ENCODE measurements around the gene GPR142.
A peak's percentile ranks its signal among the peaks of the same experiment; 100 is the strongest.

Gene GPR142

GRCh38 chr17:74410001-74410443, 42.7 kb downstream of the GPR142 start:
- H3K36me3 Mint-ChIP-seq: no peaks in the 10 kb centered on the region

GRCh38 chr17:74412581-74412980, 45.3 kb downstream of the GPR142 start:
- Mint-ChIP-seq H3K27ac (no peak overlapping the region), H3K4me3 (no peak overlapping the region), H3K9me3 (no peaks in the 10 kb centered on the region), H3K4me1 (peaks cover 3% of the 10 kb centered on the region), H3K36me3 (no peaks in the 10 kb centered on the region)
- DNase-seq (ENCODE audit: low spot score in 2 of 2) (no peak), ATAC-seq (no peak)

More at GRCh38 chr17:74410001-74410443, 42.7 kb downstream of the GPR142 start:
- Mint-ChIP-seq H3K27ac (no peak overlapping the region), H3K4me3 (no peak overlapping the region), H3K4me1 (no peaks in the 10 kb centered on the region), H3K9me3 (no peaks in the 10 kb centered on the region)
- ATAC-seq (no peak), DNase-seq (ENCODE audit: low spot score in 2 of 2) (no peak)

GRCh38 chr17:74413491-74413890, 46.2 kb downstream of the GPR142 start:
- H3K9me3 Mint-ChIP-seq: no peaks in the 10 kb centered on the region
- H3K36me3 Mint-ChIP-seq: no peaks in the 10 kb centered on the region
- no peak for ATAC-seq
- no peak overlapping the region for H3K4me3 Mint-ChIP-seq
- DNase-seq (ENCODE audit: low spot score in 2 of 2): no peak
- H3K27ac Mint-ChIP-seq: no peak overlapping the region
- H3K4me1 Mint-ChIP-seq: peaks cover 4% of the 10 kb centered on the region

- H3K4me1 Mint-ChIP-seq: peaks cover 4% of the 10 kb centered on the region
- H3K36me3 Mint-ChIP-seq: no peaks in the 10 kb centered on the region
- H3K9me3 Mint-ChIP-seq: no peaks in the 10 kb centered on the region
- no peak for DNase-seq (ENCODE audit: low spot score in 2 of 2)
- ATAC-seq: no peak
- H3K4me3 Mint-ChIP-seq: no peak overlapping the region
- no peak overlapping the region for H3K27ac Mint-ChIP-seq
Observed at GRCh38 chr17:74414510-74414909, 47.2 kb downstream of the GPR142 start.

- H3K4me1 Mint-ChIP-seq: peaks cover 4% of the 10 kb centered on the region
- H3K27ac Mint-ChIP-seq: no peak overlapping the region
- H3K36me3 Mint-ChIP-seq: no peaks in the 10 kb centered on the region
- H3K9me3 Mint-ChIP-seq: no peaks in the 10 kb centered on the region
- ATAC-seq (no peak), DNase-seq (ENCODE audit: low spot score in 2 of 2) (no peak)
- no peak overlapping the region for H3K4me3 Mint-ChIP-seq
Observed at GRCh38 chr17:74415608-74416396, 48.5 kb downstream of the GPR142 start.

- ATAC-seq (peak; percentile 92), DNase-seq (ENCODE audit: low spot score in 2 of 2) (no peak)
- H3K4me1 Mint-ChIP-seq: peaks cover 4% of the 10 kb centered on the region
- H3K36me3 Mint-ChIP-seq: no peaks in the 10 kb centered on the region
- H3K4me3 Mint-ChIP-seq: no peak overlapping the region
- no peaks in the 10 kb centered on the region for H3K9me3 Mint-ChIP-seq
- H3K27ac Mint-ChIP-seq: no peak overlapping the region
Observed at GRCh38 chr17:74417178-74418045, 50.1 kb downstream of the GPR142 start.

GRCh38 chr17:74419928-74420411, 52.7 kb downstream of the GPR142 start:
- H3K4me1 Mint-ChIP-seq: peaks cover 4% of the 10 kb centered on the region
- no peak for ATAC-seq

More at GRCh38 chr17:74419928-74420411, 52.7 kb downstream of the GPR142 start:
- no peak overlapping the region for H3K4me3 Mint-ChIP-seq
- no peaks in the 10 kb centered on the region for H3K36me3 Mint-ChIP-seq
- DNase-seq (ENCODE audit: low spot score in 2 of 2): no peak
- no peaks in the 10 kb centered on the region for H3K9me3 Mint-ChIP-seq
- no peak overlapping the region for H3K27ac Mint-ChIP-seq

All from stimulated activated effector memory CD8-positive, alpha-beta T cell treated with anti-CD3 and anti-CD28 coated beads, Interleukin-12 subunit alpha, Interleukin-12 subunit beta, amount 100 ng/mL, for 72 hours (primary cell).